ENCODE data around the gene PRKCQ.
"Not testable (repeated sequence)": the region's sequence is repeated elsewhere in the genome, so short reads cannot be mapped to it uniquely, and the experiment has no call there.

The PRKCQ gene

DNA sequence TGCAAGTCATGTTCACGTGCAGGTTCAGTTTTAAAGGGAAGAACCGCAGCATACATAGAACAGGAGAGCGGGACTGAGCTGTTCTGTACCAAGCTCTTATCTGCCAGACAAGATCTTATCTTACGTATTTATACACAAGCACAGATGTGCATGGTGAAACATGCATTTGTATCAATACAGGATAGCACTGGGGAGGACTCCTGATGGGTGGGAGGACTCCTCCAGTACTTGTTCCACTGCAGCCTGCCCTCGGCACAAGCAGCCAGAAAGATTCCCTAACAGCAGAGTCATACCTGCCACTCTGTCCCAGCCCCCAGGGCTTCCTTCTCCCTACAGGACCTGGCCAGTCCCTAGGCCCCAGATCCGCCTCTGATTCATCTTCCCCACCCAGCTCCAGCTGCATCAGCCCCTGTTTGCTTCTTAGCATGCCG lies 13.2 kb upstream of the PRKCQ start:
- DNase-seq, result no peak

DNA sequence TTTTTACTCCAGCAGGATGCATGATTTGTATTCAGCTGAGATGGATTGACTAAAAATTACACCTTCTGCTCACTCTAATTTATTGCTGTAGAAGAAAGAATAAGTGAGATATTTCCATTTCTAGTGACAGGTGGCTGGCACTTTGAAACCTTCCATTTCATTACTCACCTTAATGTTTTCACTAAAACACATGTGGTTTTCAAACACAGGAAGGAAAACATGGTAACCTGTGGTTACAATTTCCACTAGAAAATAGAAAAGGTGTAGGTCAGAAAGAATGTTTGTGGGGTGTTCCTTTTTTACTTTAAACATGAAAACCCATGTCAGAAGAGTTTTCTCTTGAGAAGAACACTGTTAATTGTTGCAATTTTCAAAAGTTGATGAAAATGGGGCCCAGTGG lies 12.0 kb upstream of the PRKCQ start:
- no peak for DNase-seq

DNA sequence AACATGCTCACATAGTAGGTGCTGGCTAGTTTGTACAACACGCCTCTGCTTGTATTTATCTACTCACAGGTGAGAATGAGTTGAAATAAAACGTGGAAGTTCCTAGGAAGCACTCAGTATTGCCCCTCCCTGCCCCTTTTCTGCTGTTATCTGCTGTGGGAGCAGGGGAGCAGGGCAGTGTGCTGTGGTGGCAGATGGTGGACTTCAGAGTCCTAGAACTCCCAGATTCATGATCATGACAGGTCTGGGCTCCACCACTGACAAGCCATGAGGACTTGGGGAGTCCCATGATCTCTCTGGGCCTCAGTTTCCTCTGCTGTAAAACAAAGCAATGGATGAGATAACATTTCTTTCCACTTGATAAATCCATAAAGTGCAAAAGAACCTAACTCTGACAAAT lies 11.6 kb upstream of the PRKCQ start:
- DNase-seq, result no peak

DNA sequence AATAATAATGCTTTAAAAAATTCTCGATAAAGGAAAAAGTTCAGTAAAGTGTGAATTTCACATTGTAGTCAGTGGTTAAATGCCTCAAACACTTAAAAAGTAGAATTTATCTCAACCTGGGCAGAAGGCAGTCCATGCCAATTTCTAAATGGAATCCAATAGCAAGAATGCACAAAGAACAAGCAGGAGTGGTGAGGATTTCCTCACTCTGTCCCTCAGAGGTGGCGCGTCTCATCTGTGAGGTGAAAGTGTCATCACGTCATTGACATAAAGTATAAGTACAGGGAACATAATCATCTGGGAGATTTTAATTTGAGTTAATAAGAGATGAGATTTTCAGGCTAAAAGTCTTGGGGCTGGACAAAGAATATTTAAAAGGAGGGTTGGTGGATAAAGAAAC lies 10.0 kb upstream of the PRKCQ start:
- no peak for DNase-seq

DNA sequence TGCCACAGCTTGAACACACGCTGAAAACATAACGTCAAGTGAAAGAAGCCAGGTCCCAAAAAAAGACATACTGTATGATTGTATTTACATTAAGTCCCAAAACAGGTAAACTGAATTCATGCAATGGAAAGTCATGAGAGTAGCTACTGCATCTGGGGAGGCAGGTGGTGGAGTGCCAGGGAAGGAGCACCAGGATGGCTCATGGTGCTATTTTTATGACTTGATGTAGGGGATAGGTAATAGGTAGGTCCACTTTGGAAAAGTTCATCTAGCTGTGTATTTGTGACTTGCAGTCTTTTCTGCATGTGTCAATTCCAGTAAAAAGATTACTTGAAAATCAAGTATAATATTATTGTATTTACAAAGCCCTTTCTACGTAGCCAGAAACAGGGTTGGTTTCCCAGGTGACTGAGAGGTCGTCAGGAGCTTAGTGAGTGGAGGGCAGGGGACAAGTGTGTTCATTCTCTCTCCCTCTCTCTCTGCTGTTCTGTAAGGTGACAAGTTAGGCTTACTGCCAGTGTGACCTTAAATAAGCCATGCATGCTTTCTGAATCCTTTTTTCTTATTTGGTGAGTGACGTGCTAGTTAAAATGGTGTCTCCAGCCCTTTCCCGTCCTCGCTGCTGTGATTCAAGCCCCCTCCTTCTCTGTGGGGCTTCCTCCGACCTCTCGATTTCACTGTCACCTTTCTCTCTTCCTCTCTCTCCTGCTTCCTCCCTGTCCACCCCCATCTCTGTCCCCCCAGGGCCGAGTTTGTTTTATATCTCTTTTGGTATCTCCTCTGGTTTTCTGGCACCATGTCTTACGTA lies 9.4 kb upstream of the PRKCQ start:
- no peak for DNase-seq

DNA sequence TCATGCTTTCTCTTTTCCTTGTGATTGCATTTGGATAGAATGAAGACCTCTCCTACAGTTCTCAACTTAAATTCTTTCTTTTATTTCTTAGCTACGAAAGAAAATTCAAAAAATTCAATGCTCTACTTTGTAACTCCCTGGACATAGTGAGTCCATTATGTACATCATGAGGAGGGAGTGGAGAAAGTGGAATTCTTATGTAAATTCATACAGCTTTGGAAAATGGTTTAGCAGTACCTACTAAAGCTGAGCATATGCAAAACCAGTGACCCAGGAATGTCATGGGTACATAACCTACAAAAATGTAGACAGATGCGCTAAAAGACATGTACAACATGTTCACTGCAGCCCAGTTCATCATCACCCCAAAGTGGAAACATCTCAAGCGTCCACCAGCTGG lies 8.8 kb upstream of the PRKCQ start:
- no peak for DNase-seq

DNA sequence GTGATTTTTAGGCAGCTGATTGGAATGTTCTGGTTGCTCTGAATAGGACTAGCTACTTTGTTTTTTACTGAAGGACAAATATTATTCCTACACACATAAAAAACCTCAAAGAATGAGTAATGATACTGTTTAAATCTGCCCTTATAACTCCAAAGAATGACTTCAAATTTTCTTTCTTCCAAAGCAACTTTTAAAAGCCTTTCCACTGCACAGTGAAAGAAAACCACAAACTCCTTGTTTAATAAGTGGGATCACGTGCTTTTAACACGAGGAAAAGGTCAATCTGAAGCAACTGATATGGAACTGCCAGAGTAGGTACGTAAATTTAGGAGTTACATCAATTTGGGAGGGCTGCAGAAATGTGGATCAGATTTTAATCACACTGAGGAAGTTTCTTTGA lies 8.0 kb upstream of the PRKCQ start:
- no peak for DNase-seq

DNA sequence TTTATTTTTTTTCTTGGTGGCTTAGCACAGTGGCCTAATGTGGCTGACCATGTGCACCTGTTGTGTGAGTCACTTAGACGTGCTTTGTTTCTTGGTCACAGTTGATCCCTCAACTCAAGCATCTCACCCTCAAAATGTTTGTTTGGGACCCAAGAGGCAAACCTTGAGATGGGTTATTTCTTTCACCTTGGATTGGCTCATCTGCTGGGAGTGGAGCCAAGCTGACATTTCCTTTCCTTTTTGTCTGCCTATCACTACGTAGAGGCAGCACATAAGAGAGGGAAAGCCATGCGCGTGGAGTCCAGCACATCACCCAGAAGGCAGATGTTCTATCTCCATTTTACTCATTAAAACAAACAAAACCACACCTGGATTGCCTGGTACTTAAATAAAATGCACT lies 6.4 kb upstream of the PRKCQ start:
- DNase-seq, result no peak

DNA sequence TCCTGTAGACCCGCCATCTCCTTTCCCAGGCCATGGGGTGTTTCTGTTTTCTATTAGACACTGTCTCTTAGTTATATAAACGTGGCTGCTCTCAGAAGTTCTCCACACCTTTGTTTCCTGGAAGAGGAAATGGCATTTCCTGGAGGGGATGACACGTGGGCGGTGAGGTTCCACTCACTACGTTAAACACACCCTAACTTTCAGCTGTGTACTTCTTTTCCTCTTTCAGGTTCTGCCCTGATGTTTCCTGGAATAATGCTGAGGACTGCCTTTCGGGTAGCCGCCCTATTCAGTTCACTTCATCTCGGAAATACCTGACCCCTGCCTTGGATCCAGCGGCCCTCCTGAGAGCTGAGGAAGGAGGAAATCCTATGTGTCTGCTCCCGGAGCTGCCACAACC lies 3.4 kb upstream of the PRKCQ start:
- no peak for DNase-seq

DNA sequence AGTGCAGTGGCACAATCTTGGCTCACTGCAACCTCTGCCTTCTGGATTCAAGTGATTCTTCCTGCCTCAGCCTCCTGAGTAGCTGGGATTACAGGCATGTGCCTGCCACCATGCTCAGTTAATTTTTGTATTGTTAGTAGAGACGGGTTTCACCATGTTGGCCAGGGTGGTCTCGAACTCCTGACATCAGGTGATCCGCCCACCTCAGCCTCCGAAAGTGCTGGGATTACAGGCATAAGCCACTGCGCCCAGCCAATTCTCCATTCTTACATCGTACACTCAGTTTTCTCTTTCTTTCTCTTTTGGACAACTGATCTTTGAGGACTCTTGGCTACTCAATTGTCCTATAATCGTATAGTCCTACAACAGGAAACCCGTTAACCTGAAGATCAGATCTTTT lies 2.8 kb upstream of the PRKCQ start:
- not testable (repeated sequence) for DNase-seq

DNA sequence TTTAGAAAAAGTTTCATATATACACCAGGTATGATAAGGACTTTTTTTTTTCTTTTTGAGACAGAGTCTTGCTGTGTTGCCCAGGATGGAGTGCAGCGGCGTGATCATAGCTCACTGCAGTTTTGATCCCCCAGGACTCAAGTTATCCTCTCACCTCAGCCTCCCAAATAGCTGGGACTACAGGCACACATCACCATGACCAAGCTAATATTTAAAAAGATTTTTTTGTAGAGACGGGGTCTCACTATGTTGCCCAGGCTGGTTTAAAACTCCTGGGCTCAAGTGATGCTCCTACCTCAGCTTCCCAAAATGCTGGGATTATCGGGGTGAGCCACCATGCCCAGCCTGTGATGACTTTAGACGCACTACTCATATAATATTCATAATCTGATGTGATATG lies 2.2 kb upstream of the PRKCQ start:
- DNase-seq, result no peak

DNA sequence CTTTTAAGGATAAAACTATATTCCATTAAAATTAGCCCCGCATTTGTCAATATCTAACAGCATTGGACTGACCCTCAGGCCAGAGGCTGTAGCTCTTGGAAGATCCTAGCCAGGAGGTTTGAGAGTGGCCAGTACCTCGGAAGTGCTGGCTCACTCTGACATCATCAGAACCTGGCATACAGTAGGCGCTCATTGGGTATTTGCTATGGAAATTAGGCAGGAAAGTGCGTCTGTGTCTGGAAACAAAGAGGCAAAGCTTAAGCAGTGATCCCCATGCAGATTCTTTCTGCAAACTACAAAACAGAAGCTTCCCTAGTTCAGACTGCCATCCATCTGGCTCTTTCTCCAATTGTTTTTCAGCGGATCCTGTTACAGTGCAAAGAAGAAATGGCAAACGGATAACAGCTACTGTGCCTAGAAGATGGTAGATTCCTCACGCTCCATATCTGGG lies 1.7 kb upstream of the PRKCQ start:
- DNase-seq, result no peak

DNA sequence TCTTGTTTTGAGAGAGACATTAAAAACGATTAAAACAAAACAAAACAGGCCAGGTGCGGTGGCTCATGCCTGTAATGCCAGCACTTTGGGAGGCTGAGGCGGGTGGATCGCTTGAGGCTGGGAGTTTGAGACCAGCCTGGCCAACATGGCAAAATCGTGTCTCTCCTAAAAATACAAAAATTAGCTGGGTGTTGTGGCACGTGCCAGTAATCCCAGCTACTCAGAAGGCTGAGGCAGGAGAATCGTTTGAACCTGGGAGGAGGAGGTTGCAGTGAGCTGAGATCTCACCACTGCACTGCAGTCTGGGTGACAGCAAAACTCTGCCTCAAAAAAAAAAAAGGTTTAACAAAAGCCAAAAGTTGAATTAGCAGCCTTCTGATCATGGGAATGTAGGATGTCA lies 1.1 kb upstream of the PRKCQ start:
- DNase-seq, result not testable (repeated sequence)

DNA sequence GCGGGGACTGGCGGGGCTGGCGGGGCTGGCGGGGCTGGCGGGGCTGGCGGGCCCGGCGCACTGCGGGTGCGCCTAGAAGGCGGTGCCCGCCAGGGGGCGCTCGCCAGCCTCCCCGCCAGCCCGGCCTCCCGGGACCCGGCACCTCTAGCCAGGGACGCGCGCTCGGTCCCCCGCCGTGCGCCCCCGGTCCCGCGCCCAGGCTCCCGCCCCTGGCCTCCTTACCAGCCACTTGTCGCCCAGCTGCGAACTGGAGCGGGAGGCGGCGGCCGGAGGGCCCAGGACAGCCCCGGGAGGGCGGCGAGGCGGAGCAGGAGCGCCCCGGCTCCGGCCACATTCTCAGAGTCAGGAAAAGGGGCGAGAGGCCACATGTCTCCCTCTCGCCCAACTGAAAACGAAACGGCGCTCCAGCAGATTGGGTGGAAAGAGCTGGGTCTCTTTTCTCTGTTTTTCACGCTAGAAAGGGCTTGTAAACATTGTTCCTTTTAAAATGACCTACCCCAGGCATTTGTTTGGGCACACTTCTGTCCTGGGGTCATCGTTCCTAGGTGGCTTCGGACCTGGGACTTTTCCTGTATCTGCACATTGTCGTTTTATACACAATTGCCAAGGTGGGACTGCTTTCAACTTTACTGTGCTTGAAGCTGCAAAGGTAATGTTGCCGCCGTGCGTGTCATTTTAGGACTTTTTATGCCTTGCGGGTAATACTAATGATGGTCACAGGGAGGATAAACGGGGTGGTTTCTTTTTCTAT lies 378 bp upstream of the PRKCQ start:
- peak; percentile 24 for DNase-seq

DNA sequence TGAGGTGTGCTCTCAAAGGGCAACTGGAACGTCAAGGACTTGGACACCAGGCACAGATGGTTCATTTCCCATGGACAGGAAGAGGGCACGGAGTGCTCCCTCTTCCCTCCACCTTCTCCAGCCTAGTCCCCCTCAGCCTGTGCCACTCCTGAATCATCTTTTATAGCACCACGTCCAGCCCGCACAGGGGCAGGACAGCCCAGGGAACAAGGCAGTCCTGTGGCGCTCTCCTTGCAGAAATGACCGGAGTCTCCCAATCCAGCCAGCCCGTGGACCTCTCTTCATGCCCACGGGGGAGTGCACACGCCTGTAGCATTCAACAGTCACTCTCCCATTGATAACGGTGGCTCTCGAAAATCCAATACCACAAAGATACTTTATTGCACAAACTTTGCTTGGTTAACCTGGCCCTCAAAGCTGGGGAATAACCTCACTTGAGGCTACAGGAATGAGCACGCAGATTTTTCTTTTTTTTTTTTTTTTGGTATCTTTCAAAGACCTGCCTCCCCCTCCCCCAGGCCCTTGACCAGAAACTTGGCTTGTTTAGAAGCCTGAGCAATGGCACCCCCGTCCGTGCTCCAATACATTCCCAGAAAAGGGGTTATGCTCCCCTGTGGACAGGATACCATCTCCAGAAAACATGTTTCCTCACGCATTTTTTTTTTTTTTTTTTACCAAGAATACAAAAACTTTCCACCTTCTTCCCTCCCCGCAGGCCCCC lies 733 bp downstream of the PRKCQ start:
- no peak for DNase-seq

DNA sequence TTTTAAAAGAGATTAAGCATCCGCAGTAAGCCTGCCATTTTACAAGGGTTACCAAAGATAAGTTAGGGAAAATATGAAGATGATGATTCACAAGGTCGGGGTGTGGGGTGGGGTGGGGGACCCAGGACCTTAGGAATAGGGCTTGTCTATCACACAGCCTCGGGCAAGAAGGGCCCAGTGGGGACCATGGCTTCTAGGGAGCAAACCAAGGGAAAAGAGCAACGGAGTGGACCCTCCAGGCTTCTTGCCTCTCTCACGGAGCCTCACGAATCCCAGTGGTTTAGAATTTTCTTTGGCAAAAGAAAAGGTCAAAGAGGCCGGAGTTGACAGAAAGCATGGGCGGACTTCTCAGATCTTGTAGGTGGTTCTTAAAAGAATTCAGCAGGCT lies 1.3 kb downstream of the PRKCQ start:
- no peak for DNase-seq

DNA sequence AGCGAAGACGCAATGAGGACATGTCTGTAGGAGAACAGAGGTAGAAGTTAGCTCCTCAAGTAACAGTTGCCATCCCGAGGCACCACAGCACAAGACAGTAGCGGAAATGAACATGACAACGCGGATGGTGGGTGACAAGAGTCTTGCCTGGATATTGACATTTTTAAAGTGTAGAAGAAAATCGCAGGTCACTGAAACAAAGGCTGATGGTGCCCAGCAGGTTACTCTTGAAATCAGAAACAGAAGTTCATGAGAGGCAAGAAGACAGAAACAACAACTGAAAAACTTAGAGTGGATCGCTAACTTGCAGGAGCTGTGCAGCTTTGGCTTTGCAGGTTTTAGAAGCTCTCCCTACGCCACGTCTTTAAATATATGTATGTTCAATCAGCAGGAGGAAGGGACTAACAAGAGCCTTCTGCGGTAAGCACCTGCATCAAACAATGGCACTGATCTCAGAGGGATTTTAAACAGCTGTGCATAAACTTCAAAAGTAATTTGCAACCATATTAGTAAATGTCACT lies 1.8 kb downstream of the PRKCQ start:
- DNase-seq, result no peak

DNA sequence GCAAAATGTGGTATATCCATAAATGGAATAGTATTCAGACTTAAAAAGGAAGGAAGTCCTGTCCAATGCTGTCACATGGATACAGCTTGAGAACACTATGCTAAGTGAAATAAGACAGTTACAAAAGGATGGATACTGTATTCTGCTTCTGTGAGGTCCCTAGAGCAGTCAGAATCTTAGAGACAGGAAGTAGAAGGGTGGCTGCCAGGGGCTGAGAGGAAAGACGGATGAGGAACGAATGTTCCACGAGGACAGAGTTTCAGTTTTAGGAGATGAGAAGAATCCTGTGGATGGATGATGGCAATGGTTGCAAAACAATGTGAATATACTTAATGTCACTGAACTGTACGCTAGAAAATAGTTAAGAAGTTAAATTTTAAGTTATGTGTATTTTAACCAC lies 3.8 kb downstream of the PRKCQ start:
- DNase-seq, result no peak

DNA sequence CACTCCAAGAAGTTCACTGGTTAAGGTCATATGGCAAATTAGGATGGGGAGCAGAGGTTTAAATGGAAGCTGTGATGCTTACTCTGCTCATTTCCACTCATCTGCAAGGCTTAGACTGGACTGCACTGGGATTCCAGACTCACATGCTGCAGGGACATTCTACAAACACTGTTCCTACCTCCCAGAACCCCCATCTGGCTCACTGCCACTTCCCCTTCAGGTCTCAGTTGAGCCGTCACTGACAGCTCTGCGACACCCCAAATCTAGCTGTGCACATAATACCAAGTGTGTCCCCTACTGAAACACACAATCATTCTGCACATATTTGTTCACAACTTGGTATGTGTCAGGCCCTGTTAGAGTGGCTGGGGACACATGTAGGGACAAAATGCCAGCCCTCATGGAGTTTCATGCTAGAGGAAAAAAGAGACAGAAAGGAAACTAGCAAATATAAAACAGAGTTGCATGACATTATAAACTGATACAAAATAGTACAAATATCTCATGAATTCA lies 5.4 kb downstream of the PRKCQ start:
- no peak for DNase-seq

DNA sequence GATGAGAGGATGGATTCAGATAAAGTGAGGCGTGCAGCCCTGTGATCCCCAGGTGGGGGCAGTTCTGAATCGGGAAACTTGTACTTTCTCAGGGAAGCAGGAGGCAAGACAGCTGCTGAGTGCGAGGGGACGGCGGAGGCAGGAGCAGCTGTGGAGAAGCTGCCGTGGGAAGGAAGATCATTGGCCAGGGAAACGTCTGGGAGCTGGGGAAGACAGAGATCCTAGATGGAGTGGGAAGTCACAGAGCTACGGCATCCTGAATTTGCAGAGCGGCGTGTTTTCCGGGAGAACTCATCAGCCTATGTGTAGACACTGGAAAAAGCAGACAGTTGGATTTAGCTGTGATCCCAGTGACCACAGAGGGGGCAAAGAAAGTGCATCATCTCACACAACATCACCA lies 9.2 kb downstream of the PRKCQ start:
- no peak for DNase-seq

DNA sequence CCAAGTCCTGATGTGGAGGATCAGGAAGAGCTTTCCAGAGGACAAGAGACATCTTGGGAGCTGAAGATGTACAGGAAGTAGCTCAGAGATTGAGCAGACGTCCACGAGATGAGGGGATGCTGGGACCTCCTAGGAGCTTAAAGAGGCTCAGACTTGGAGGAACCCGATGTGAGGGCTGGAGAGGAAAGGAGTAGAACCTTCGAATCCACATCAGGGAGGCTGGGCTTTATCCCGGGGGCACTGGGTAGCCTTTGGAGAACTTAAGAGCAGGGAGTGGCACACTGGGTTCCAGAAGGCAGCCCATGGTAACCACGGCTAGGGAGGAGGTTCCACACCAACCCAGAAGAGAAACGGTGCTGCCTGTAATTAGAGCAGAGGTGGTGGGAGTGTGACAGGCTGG lies 10.8 kb downstream of the PRKCQ start:
- DNase-seq, result no peak

DNA sequence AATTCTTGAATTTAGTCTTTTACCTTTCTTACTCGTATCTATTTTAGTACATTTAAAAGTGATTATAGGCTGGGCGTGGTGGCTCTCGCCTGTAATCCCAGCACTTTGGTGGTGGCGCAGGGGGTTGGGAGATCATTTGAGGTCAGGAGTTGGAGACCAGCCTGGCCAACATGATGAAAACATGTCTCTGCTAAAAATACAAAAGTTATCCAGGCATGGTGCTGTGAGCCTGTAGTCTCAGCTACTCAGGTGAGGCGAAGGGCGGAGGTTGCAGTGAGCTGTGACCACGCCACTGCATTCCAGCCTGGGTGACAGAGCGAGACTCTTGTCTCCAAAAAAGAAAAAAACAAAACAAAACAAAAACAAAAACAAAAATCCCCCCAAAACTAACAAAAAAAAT lies 12.2 kb downstream of the PRKCQ start:
- no peak for DNase-seq

DNA sequence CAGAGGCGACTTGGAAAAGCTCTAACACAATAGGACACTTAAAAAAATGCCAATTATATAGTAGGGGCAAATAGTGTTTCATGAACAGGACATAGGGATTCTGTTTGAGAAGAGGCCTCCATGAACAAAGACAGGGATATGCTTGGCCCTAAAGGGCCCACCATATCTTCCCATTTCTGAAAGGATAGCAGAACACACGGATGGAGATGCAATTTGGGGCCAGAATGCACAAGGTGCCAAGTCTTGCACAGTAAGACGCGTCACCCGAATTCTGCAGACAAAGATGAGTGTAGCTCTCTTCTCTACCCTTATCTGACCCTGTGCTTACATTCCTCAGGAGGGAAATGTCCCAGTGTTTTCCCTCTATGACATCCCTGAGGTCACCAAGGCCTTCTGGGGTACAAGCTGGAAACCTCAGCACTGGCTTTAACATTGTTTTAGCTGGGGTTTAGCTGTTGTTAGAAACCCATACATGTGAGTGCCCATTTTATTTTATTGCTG lies 12.8 kb downstream of the PRKCQ start:
- no peak for DNase-seq
